ENCODE data around the gene SLC22A14.

SLC22A14 gene

GRCh38 chr3:38337703-38338102, 55.6 kb downstream of the SLC22A14 start:
- TF ChIP-seq CTCF (IDR thresholded peaks at IDR 0.05; ENCODE audit: extremely low read depth, insufficient read depth, missing control alignments) = no peak
- no peak for DNase-seq (ENCODE audit: low spot score)
- in situ Hi-C loops (cut with MboI; ENCODE audit: low pct_unique_long_range_greater_than_20kb, low sequenced_read_pairs, unreplicated experiment) = no loop called here

DNA sequence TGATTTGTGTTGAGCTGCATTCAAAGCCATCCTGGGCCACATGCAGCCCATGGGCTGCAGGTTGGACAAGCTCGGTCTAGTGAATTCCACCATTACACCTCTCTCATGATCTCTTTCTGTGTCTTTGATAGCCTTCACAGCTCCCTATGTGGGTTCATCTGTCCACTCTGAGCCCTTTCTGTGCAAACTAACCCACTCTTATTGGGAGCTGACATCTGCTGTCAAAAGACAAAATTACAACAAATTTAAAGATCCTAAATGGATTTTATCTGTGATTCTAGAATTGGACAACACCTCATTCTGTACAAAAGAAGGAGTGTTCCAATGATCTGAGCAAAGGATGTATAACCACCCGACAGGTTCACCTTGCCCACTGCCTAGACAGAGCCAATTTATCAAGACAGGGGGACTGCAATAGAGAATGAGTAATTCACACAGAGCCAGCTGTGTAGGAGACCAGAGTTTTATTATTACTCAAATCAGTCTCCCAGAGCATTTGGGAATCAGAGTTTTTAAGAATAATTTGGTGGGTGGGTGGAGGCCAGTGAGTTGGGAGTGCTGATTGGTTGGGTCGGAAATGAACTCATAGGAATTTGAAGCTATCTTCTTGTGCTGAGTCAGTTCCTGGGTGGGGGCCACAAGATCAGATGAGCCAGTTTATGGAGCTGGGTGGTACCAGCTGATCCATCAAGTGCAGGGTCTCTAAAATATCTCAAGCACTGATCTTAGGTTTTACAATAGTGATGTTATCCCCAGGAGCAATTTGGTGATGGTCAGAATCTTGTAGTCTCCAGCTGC, 61.9 kb downstream of the SLC22A14 start:
- TF ChIP-seq CTCF (IDR thresholded peaks at IDR 0.05; ENCODE audit: extremely low read depth, insufficient read depth, missing control alignments) = no peak
- in situ Hi-C loops (cut with MboI; ENCODE audit: low pct_unique_long_range_greater_than_20kb, low sequenced_read_pairs, unreplicated experiment) = no loop called here

DNA sequence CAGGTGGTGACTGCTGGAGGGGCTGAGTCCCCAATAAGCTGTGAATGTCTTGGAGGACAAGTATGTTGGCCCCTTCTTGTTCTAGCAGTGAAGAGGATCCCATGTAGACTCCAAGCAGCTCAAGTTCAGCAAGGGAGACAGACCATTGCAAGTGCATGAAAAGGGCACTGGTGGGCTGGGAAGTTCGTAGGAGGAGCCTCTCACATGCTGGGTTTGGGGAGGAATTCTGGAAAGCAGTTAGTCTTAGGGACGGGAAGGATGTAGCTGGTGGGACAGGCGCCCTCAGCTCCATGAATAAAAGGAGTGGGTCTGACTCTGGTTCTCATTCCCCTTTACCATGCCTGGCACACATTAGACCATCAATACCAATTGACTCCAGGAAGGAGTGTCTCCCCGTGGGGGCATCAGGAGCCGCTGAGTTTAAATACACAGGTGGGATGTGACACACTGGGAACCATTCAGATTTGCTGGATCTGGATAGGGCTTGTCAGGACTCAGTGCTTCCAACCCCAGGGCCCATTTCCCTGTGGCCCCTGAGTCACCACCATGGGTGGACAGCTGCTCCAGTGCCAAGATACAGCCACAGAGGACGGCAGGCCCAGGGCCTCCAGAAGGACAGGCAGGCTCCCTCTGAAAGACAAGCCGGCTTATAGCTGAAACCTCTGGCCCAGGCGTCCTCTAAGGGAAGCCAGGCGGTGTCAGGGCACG, 63.9 kb downstream of the SLC22A14 start:
- in situ Hi-C loops (cut with MboI; ENCODE audit: low pct_unique_long_range_greater_than_20kb, low sequenced_read_pairs, unreplicated experiment) = no loop called here
- DNase-seq (ENCODE audit: low spot score) = no peak
- no peak for TF ChIP-seq CTCF (IDR thresholded peaks at IDR 0.05; ENCODE audit: extremely low read depth, insufficient read depth, missing control alignments)

More for the DNA sequence above, 61.9 kb downstream of the SLC22A14 start:
- DNase-seq (ENCODE audit: low spot score) = no peak

GRCh38 chr3:38346587-38347410, 64.7 kb downstream of the SLC22A14 start, which contains the start of gene XYLB:
Gene XYLB (plus strand): TSS chr3:38346785. CDS start chr3:38346869, 84 bp downstream.
- in situ Hi-C loops (cut with MboI; ENCODE audit: low pct_unique_long_range_greater_than_20kb, low sequenced_read_pairs, unreplicated experiment) = no loop called here
- TF ChIP-seq CTCF (IDR thresholded peaks at IDR 0.05; ENCODE audit: extremely low read depth, insufficient read depth, missing control alignments) = peak; percentile 86
- peak; percentile 94 for DNase-seq (ENCODE audit: low spot score)

- in situ Hi-C loops (cut with MboI; ENCODE audit: low pct_unique_long_range_greater_than_20kb, low sequenced_read_pairs, unreplicated experiment) = no loop called here
- no peak for DNase-seq (ENCODE audit: low spot score)
- TF ChIP-seq CTCF (IDR thresholded peaks at IDR 0.05; ENCODE audit: extremely low read depth, insufficient read depth, missing control alignments) = no peak
Measured at GRCh38 chr3:38347421-38348200, 65.5 kb downstream of the SLC22A14 start.

Data from GM13977 (cell line).